ENCODE results near the gene RAMP3.

- no peak for TF ChIP-seq NFIC (IDR thresholded peaks at IDR 0.05)
- TF ChIP-seq, protein P1, sequence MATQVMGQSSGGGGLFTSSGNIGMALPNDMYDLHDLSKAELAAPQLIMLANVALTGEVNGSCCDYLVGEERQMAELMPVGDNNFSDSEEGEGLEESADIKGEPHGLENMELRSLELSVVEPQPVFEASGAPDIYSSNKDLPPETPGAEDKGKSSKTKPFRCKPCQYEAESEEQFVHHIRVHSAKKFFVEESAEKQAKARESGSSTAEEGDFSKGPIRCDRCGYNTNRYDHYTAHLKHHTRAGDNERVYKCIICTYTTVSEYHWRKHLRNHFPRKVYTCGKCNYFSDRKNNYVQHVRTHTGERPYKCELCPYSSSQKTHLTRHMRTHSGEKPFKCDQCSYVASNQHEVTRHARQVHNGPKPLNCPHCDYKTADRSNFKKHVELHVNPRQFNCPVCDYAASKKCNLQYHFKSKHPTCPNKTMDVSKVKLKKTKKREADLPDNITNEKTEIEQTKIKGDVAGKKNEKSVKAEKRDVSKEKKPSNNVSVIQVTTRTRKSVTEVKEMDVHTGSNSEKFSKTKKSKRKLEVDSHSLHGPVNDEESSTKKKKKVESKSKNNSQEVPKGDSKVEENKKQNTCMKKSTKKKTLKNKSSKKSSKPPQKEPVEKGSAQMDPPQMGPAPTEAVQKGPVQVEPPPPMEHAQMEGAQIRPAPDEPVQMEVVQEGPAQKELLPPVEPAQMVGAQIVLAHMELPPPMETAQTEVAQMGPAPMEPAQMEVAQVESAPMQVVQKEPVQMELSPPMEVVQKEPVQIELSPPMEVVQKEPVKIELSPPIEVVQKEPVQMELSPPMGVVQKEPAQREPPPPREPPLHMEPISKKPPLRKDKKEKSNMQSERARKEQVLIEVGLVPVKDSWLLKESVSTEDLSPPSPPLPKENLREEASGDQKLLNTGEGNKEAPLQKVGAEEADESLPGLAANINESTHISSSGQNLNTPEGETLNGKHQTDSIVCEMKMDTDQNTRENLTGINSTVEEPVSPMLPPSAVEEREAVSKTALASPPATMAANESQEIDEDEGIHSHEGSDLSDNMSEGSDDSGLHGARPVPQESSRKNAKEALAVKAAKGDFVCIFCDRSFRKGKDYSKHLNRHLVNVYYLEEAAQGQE (IDR thresholded peaks at IDR 0.05; ENCODE audit: low read depth) = no peak
- TF ChIP-seq TAF1 (IDR thresholded peaks at IDR 0.05; ENCODE audit: low read depth) = no peak
- no peak for TF ChIP-seq FOXM1 (IDR thresholded peaks at IDR 0.05; ENCODE audit: borderline replicate concordance, low read depth)
- TF ChIP-seq ZBTB7A (IDR thresholded peaks at IDR 0.05; ENCODE audit: low read depth) = no peak
- TF ChIP-seq MAX (IDR thresholded peaks at IDR 0.05) = no peak
- TF ChIP-seq EP300 (IDR thresholded peaks at IDR 0.05; ENCODE audit: borderline replicate concordance) = no peak
- no peak for TF ChIP-seq TCF12 (IDR thresholded peaks at IDR 0.05; ENCODE audit: low read depth)
- no peak for TF ChIP-seq TEAD4 (IDR thresholded peaks at IDR 0.05)
- TF ChIP-seq RAD21 (IDR thresholded peaks at IDR 0.05; ENCODE audit: low read depth) = no peak
- TF ChIP-seq YY1 (IDR thresholded peaks at IDR 0.05; ENCODE audit: low read depth) = no peak
- no peak for TF ChIP-seq CREB1 (IDR thresholded peaks at IDR 0.05; ENCODE audit: low read depth)
Measured at GRCh38 chr7:45114926-45115325, 42.7 kb upstream of the RAMP3 start.
